Epithelial cell of prostate (primary cell): ENCODE measurements around the gene PTPN22.

Source experiments
- DNase-seq: peaks from one replicate; pipeline ENCODE4 v3.0.0-alpha.2; 2011; ENCODE audit warnings: low read depth, low spot score
- H3K27ac ChIP-seq: fragments of 450-650 bp; 2 replicates; pipeline ENCODE4 v1.5.1; 2017; ENCODE audit warnings: mild to moderate bottlenecking

Gene PTPN22

DNA sequence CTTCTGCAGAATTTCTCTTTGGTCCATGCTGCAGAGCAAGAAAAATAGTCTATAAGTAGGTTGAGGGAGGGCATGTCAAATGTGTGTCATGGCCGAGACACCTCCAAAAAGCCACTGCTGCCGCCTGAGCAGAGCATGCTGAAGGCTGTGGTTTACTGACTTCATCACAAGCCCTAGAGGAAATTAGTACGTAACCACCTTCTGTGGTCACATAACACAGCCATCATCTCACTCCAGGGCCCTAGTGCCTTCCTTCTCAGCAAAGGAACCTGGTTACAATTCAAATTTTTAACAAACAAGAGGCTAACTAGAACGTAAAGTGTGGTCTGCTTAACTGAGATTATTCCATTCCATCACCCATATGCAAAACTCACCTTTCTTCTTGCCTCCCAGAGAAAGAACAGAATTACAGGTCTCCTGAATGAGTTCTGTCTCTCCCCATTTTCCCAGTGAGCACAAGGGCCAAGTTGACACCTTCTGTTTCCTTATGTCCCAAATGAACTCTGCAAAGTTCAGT is at the start of gene PTPN22:
PTPN22 (minus strand) TSS at position 116 of the 517 bp plus-strand sequence.
- peak; percentile 33 for DNase-seq
- H3K27ac ChIP-seq = no peak within 1 kb of the TSS

DNA sequence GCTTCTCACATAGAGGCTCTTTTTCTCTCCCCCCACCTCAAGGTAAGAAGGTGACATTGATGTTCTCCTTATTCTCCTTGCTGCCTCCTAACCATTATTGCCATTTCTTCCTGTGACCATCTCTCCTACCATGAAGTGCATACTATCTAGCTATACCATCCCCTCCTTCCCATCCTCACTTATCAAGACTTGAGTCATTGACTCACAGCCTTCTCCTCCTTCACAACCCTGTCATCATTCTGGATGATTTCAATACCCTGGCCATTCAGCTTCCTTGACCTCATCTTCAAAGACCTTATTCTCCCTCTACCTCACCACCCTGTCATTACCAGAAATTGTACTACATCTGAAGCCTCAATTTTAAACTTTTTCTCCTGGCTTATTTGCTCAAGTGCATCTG is 46.7 kb upstream of the PTPN22 start:
- H3K27ac ChIP-seq = no peak overlapping the region
- no peak for DNase-seq

GRCh38 chr1:113917400-113918082 is 46.0 kb upstream of the PTPN22 start:
- peak; percentile 83 for DNase-seq
- peak overlapping the region; percentile 17 for H3K27ac ChIP-seq

- no peak for DNase-seq
- no peak overlapping the region for H3K27ac ChIP-seq
Observed at GRCh38 chr1:113916974-113917373, 45.5 kb upstream of the PTPN22 start.

GRCh38 chr1:113913887-113914664 is 42.6 kb upstream of the PTPN22 start:
- no peak for DNase-seq
- H3K27ac ChIP-seq = no peak overlapping the region

- DNase-seq = no peak
- H3K27ac ChIP-seq = no peak overlapping the region
Observed at GRCh38 chr1:113913312-113913668, 41.8 kb upstream of the PTPN22 start.

- H3K27ac ChIP-seq = no peak overlapping the region
- DNase-seq = no peak
Observed at GRCh38 chr1:113912594-113913311, 41.2 kb upstream of the PTPN22 start.

- DNase-seq = no peak
- peak overlapping the region; percentile 84 for H3K27ac ChIP-seq
Observed at GRCh38 chr1:113905435-113905861, 33.9 kb upstream of the PTPN22 start.

DNA sequence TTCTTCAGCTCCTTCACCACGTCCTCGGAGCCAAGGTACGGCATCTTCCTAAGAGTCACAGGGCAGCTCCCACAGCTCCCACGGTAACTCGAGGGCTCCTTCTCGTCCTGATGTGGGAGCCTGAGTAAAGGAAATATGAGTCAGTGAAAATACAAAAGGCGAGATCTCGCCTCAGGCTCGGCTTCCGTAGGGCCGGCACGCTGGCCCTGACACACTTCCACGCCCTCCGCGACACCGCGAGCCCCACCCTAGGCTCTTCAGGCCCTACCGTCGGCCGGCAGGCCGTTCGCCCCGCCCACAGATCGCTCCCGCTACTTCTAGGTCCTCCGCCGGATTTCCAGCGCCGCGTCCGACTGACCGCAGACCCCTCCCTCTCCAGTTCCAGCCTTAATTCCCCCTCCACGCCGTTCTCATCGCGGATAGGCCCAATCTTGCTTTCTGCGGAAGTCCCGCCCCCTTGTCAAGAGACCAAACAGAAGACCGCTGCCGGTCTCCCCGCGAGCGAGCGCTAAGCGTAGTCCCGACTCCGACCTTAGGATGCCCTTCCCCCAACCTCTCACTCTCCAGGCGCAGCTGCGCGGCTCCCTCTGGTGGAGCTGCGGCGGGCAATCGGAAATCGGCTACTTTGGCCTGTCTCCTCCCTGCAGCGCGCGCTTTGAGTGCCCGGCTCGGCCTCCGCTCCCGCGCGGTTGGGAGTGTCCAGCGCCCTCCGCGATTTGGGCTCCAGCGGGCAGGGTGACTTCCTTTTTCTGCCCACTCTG is 33.3 kb upstream of the PTPN22 start, which contains the start of the genes AP4B1 and DCLRE1B:
AP4B1 (minus strand) TSS at position 126 of the 761 bp plus-strand sequence; CDS start at position 44, 82 bp downstream.
DCLRE1B (plus strand) TSS at position 653 of the 761 bp plus-strand sequence. CDS start 261 bp downstream, outside the sequence.
- H3K27ac ChIP-seq = peak within 1 kb of the TSS; percentile 84
- peak; percentile 98 for DNase-seq

DNA sequence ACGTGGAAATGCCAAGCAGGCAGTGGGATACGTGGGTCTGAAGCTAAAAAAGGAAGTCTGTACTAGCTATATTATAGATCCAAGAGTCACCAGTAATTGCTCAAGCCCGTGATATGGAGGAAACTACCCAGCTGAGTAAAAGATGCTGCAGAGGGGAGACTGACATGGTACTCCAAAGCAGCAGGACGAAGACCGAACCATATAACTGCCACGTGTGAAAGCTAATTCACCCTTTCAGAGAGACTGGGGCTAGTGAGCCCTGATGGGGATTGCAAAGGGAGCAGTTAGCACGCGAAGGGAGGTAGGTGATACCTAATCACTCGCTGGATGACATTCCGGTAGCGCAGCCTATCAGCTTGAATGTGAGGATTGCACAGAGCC is 32.8 kb upstream of the PTPN22 start:
- H3K27ac ChIP-seq = peak overlapping the region; percentile 84
- peak; percentile 31 for DNase-seq

GRCh38 chr1:113903501-113904292 is 32.2 kb upstream of the PTPN22 start:
- no peak for DNase-seq
- peak overlapping the region; percentile 84 for H3K27ac ChIP-seq

DNA sequence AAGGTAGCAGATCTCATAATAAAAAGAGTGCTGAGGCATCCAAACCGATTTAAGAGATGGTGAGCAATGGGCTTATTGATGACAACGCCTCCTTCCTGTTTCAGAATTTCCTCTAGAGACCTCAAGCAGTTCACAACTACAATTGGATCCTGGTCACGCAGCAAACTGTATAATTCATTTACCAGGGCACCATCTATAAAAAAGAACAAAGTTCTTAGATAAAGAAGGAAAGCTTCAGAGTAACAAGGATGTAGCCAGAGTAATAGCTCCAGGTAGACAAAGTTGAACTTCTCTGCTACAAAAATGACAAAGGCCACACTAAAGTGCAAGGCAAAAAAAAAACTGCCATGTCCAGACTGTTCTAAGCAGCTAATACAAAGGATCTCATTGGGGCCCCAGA is 29.7 kb upstream of the PTPN22 start:
- DNase-seq = no peak
- no peak overlapping the region for H3K27ac ChIP-seq

DNA sequence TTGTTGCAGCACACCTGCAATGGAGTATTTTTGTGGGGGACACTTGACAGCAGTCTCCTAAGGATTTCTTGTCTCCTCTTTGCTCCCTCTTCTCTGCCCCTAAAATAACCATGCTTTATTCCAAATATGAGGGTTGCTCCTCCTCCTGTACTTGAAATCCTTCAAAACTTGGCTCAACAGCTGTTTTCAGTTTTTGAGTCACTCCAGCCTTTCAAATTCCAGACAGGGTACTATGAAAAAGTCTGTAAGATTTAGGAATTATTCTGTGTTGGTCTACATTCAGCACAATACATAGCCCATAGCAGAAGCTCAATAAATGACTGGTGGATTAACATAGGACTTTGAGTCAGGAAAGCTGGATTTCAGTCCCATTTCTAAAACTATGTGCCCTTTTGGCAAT is 27.6 kb upstream of the PTPN22 start:
- no peak overlapping the region for H3K27ac ChIP-seq
- DNase-seq = no peak

GRCh38 chr1:113898241-113898814 is 26.8 kb upstream of the PTPN22 start:
- H3K27ac ChIP-seq = no peak overlapping the region
- no peak for DNase-seq

DNA sequence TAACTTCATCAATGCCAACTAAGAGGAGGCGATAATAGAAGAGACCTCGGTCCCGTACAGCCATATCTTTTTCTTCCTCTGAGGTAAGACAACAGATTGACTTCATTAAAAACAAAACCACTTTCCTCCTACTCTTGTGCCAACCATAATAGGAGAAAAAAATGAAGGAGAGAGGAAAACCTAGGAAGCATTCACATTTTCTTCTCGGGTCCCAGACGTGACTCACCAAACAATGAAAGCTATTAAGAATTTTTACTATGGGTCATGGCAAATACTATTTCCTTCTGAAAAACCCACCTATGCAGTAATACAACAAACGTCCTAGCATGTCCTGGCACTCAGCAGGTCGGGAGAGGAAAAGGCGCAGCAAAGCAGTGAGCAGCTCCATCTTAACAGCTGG is 24.4 kb upstream of the PTPN22 start:
- H3K27ac ChIP-seq = no peak overlapping the region
- no peak for DNase-seq

DNA sequence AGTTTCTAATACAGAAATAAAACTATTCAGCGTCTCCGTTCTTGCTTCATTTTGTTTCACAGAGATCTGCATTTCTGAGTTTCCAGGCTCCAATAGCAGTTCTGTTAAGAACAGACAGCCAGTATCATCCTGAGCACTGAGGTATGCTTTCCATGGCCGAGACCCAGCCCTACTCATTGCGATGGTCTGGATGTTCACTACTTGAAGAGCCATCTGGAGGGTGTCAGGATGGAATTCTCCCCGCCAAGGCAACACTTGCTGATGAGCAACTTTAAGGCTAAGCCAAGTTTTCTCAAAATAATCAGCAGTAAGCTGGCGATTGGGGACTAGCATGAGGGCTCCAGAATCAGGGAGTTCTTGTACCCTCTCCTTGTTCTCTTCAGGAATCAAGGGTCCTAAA is 23.6 kb upstream of the PTPN22 start:
- H3K27ac ChIP-seq = no peak overlapping the region
- DNase-seq = no peak

DNA sequence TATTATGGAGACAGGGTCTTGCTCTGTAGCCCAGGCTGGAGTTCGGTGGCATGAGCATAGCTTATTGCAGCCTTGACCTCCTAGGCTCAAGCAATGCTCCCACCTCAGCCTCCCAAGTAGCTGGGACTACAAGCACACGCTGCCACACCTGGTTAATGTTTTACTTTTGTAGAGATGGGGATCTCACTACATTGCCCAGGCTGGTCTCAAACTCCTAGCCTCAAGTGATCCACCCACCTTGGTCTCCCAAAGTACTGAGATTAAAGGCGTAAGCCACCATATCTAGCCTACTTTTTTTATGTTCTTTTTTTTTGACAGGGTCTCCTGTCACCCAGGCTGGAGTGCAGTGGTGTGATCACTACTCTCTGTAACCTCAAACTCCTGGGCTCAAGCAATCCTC is 21.8 kb upstream of the PTPN22 start:
- no peak overlapping the region for H3K27ac ChIP-seq
- no peak for DNase-seq

DNA sequence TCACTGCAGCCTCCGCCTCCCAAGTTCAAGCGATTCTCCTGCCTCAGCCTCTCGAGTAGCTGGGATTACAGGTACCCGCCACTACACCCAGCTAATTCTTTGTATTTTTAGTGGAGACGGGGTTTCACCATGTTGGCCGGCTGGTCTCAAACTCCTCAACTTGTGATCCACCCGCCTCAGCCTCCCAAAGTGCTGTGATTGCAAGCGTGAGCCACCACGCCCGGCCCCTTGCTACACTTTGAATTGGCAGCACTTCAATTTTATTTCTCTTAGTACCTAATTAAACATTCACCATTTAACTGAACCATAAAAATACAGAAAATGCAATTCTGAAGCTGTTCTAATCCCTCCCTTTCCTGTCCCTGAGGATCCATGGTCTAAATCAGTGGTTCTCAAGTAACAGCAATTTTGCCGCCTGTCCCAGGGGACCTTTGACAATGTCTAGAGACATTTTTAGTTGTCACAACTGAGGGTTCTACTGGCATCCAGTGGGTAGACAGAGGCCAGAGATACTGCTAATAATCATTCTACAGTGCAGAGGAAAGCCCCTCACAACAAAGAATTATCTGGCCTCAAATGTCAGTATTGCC is 20.2 kb upstream of the PTPN22 start:
- H3K27ac ChIP-seq = no peak overlapping the region
- DNase-seq = no peak
